CD4-positive, alpha-beta T cell treated with Interleukin-21 for 1 hour (primary cell): ENCODE data around the gene SMIM36.
"Not testable (repeated sequence)": the region's sequence is repeated elsewhere in the genome, so short reads cannot be mapped to it uniquely, and the experiment has no call there.

Experiments used
- DNase-seq: peaks from one replicate; pipeline ENCODE4 v3.0.0-alpha.2; 2020

Gene SMIM36

GRCh38 chr17:55500103-55500502, 11.1 kb downstream of the SMIM36 start:
- no peak for DNase-seq

DNA sequence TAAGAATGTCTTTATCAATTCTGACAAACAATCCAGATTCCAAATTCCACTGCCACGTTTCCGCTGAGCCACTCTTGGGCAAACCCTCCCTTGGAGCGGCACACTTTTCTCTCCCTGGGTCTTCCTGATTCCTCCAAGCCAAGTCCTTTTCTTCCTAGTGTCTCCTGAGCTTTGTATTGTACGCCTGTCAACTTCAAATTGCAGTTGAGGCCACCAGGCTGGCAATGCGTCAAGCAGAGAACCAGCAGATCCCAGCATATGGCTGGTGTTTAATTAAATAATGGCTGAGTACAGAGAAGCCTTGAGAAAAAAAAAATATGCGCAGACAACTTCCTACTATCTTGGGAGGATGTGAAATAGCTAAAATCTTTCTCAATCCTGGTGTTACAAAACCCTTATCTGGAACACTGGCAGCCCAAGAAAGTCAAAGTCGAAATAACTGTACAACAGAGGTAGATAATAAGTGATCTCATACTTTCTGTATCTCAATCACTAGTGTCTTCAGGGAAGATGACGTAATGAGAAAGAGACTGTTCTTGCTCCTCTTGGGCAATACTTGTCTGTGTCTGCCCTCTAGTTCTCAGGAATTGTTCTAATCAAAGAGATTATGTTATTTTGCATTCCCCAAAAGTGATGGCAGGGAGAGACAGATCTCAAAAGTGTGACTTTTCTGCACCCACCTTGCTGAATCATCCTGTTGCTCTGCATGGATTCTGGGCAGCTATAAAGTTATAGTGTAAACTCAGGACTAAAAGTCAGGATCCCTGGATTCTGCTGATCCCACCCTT, 15.0 kb downstream of the SMIM36 start:
- no peak for DNase-seq

GRCh38 chr17:55495239-55495638, 16.0 kb downstream of the SMIM36 start:
- DNase-seq, result no peak

GRCh38 chr17:55492781-55493341, 18.4 kb downstream of the SMIM36 start:
- no peak for DNase-seq

DNA sequence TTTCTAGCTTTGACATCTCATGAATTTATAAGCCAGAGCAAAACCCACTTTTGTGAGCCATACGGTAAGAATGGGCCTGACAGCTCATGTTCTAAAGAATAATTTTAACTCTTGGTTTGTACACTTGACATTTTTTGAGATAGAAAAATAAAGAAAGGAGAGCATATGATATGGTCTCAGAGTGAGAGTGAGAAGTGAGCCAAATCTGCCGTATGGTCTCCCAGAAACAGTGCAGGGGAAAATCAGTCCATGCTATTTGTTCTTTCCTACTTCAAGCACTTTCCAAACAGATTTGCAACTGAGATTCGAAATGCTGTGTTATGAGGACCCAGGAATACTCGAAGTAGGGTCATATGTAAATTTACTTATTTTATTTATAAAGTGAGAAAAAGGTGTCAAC, 20.9 kb downstream of the SMIM36 start:
- no peak for DNase-seq

DNA sequence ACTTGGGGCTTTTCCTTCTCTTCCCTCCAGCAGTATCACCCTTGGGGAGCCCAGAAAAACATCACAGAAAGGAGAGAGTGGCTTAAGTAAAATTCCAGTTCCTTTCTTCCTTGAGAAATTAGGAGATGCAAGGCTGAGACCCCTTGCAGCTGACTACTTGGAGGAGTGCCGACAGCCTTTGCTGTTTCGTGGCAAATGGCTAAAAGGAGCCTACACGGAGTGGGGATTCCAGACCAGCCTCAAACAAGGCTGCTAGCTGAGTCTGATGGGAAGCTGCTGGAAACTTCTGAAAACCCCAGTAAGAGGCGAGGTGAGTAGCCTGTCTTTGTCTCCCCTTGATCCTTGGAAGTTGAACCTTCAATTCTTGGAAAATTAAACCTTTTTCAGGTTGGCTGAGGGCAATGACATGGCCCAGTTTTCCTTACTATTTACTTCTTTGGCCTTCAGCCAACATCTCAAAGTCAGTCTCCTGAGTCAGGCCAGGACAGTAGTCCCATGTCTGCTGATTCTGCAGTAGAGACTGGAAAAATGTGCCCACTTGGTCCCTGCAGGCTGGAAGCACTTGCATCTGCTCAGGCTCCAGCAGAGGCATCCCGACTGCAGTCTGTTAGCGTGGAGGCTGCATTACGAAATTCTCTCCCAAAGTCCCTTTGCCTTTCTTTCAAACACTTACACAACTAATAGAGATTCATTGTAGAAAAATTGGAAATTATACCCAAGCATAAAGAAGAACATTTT, 23.4 kb downstream of the SMIM36 start:
- DNase-seq, result no peak

DNA sequence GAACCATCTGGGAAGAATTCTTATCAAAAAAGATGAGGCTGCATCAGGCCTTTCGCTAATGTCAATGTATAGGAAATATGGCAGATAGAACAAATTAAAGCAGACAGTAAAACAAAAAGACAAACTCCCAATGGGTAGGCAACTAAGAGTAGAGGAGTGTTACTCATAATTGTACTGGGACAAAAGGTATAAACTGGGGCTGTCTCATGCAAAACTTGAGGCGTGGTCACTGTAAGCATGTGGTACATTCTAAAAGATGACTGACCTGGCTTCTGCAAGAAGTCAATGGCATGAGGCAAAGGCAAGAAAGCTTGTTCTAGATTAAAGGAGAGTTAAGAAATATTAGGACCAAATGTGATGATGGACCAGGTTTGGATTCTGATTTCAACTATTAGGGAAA, 26.7 kb downstream of the SMIM36 start:
- DNase-seq, result no peak

GRCh38 chr17:55482591-55483389, 28.5 kb downstream of the SMIM36 start:
- no peak for DNase-seq

- no peak for DNase-seq
Measured at GRCh38 chr17:55480631-55481315, 30.5 kb downstream of the SMIM36 start.

DNA sequence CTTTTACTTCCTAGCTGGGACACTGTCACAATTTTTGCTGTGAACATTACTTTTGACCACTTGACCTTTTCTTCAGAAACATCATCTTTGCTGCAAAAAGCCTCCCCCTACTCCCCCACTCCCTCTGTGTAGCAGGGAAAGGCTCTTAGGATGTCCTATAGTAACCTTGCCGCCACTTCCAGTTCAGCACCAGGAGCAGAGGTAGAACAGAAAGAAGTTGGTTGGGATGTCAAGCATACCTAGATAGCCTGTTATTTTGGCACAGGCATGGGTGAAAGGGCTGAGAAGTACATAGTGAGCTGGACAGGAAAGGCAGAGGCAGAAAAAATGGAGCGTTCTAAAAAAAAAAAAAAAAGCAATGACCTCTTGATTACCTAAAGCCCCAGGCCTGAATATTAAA, 31.3 kb downstream of the SMIM36 start:
- no peak for DNase-seq

DNA sequence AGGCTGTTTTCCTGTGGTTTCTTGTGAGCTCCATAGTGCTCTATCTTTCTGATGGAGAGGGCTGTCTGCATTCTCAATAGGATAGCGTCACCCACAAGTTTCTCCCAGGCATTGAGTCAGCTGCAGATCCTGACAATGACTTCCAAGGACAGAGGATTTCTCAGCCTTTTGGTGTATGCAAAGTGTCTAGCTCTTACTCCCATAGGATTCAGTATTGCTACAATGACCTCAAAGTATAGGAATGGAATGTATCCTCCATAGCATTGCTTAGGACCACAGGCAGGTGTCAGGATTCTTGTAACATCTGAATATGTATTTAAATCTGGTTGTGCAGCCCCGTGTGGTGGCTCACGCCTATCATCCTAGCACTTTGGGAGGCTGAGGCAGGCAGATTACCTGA, 32.3 kb downstream of the SMIM36 start:
- no peak for DNase-seq

DNA sequence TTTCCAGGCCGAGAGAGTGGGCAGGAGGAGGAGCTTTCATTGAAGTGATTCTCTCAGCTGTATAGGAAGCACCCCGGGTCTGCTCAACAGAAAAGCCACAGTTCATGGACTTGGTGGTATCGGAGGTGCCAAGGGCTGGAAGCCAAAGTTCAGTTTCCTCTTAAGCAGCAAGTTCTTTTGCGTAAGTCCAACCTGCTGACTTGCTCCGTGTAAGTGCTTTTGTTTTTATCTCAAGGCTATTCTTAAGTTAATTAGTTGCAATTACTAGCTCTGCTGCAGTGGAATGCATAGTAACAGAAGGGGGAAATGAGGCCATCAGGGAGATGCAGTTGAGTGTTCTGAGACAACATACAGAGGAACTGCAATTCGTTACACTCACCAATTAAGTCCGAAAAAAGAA, 44.6 kb downstream of the SMIM36 start:
- DNase-seq, result no peak

DNA sequence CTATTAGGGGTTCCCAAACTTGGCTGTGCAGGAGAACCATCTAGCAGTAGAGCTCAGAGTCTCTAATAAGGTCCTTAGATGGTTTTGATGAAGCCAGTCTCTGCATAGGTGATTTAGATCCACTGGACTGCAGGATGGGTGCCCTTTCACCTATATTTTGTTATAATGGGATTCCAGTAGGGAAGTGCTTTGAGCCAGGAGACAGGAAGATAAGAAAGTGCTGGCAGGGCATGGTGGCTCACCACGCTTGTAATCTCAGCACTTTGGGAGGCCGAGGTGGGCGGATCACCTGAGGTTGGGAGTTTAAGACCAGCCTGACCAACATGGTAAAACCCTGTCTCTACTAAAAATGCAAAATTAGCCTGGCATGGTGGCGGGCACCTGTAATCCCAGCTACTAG, 45.5 kb downstream of the SMIM36 start:
- DNase-seq, result not testable (repeated sequence)

DNA sequence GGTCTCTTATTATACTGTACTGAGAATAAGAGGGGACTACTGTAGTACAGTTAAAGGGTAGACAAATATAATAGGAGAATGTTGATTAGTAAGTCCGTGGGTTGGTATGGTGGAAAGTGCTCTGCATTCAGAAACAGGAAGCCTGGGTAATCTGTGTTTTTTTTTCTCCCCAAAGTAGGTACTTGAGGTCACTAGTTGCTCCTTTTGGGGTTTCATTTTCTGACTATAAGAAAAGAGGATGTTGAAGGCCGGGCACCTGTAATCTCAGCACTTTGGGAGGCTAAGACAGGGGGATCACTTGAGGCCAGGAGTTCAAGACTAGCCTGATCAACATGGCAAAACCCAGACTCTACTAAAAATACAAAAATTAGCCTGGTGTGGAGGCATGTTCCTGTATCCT, 47.7 kb downstream of the SMIM36 start:
- no peak for DNase-seq

DNA sequence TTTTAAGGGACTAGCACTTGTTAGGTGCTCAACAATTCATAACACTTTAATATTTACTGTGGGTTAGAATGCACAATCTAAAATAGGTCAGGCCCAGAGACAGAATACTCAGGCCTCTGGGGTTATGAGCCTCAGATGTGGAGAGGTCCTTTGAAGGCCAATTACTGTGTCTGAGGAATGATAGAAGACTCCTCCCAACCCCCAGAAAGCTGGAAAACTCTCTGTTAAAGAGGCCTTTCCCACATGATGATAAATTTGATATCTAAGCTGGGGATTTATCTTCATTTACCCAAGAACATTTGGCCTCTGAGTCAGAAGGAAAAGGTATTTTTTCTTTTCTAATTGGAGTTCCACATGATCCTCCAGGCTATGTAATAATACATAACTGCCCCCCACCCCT, 48.5 kb downstream of the SMIM36 start:
- no peak for DNase-seq

GRCh38 chr17:55462234-55462633, 49.0 kb downstream of the SMIM36 start:
- DNase-seq, result no peak

DNA sequence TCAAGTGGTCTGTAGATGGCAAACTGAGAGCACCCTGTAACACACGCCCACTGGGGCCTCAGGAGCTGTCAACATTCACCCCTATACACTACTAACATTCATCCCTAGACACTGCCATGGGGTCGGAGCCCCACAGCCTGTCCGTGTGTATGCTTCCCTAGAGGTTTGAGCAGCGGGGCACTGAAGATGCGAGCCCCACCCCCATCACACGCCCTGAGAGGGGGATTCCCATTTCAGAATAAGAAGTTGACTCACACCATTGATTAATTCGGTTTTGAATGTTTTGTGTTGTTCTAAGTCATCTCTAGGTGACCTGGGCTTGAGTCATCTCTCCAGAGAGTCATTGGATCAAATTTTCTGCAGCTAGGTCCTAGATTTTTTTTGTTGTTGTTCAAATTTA, 52.3 kb downstream of the SMIM36 start:
- DNase-seq, result no peak

GRCh38 chr17:55458287-55458900, 52.9 kb downstream of the SMIM36 start:
- no peak for DNase-seq

GRCh38 chr17:55456307-55457240, 54.7 kb downstream of the SMIM36 start:
- no peak for DNase-seq

GRCh38 chr17:55454906-55455474, 56.3 kb downstream of the SMIM36 start:
- no peak for DNase-seq
